HG03432 (cell line): ENCODE data around the gene FAIM2.

ENCODE experiments used
- ATAC-seq: cut with Tn5 transposase; IDR thresholded peaks from one replicate; pipeline ENCODE4 v1.9.1; 2021; ENCODE audit warnings: mild to moderate bottlenecking, moderate library complexity; ENCODE audit not compliant: unreplicated experiment

The FAIM2 gene

DNA sequence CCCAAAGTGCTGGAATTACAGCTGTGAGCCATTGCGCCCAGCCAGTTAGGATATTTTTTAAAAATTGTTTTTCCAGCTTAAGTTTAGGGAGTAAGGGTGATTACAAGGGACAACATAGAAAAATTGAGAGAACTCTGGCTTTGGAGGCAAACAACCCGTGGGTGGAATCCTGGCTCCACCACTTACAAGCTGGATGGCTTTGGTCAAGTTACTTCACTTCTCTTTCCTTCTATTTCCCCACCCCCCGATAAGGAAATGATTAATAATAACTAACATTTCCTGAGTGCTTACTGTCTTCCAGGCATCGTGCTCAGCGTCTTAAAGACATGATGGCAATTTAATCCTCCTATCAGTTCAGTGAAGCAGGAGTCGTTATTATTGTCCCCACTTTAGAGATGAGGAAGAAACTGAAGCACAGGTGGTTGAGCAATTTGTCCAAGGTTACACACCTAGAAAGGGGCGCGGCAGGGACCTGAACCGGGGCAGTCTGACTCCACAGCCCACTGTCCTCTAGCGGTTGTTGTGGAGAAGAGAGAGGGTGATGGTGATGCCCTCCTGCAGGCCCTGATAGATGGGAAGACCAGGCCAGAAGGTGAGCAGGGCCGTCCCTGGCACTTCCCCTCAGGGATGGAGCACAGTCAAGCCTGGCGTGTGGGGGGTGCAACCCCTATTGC lies 16.7 kb upstream of the FAIM2 start:
- ATAC-seq = no peak

DNA sequence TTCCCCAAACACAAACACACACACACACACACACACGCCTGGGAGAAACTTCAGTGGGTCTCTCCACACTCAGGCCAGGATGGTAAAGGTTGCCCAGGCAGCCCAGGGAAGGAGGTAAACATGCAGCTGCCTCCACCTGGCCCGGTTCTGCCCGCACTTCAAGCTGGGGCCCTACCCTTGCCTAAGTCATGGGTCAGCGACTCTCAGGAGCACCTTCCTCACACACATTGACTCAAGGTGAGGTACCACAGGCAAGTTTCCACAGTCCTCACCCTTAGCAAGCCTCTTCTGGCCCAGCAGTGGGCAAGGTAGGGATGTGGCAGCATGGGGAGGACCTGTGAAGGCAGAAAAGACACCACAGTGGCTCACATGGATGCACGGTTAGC lies 14.1 kb upstream of the FAIM2 start:
- no peak for ATAC-seq

DNA sequence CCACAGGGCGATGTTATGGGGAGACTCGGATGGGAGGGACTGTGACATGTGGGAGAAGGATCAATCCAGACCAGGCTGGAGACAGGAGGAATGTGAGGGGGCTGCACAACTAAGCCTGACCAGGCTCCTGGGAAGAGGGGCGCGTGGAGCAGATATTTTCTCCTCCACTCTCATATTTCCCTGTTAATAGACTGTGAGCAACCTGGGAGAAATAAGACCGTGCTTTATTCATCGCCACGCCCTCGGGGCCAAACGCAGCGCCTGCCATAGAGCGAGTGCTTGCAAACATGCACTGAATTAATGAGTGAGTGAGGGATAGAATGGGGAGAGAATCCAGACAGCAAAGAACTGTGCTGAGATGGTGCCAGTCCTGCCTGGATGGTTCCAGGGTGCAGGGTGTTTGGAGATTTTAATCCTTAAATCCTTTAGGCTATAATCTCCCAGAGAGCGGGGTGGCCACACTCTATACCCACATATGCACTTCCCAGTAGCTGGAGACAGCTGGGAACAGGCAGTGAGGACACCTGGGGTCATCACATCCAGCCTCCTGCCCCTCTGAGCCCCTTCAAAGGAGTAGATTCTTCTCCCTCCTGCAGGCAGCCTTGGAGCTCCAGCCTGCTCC lies 13.6 kb upstream of the FAIM2 start:
- ATAC-seq = no peak

- ATAC-seq = no peak
Measured at GRCh38 chr12:49916129-49916919, 12.6 kb upstream of the FAIM2 start.

DNA sequence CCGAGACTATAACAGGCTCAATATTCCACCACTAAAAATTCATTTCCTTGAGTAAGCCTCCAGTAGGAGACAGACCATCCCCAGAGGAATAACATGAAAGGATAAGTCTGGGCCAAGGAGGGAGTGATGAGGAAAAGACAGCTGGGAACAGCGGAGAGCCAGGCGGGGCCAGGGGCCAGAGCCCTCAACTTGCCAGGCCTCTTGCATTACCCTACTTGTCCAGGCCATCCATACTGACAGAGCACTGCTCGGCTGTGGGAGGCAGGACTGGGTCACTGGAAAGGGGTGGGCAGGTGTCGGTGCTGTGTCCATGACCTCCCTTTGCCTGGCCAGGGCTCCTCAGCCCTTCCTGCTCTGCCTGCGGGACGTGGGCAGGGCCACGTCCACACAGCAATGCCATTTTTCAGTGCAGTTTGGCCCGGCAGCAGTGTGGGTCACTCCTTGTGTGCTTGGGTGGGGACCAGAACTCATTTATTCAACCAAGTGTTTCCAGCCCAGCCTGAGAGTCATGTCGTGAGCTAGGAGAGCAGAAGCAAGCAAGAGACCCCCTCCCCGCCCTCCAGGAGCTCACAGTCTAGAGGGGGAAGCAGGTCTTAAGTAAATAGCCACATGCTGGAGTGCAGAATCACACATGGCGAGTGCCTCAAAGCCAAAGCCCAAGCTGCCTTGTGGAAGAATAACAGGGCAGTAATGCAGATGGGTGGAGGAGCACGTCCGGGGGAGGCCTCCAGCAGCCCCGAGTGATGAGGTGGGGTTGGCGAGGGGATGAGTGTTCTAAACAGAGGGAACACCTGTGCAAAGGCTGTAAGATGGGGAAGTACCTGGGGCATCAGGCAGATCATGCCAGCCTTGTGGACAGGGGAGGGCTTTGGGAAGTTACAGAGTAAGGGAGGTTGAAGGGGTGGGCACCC lies 8.9 kb upstream of the FAIM2 start:
- ATAC-seq = no peak

- ATAC-seq = no peak
Measured at GRCh38 chr12:49911213-49911605, 7.5 kb upstream of the FAIM2 start.

DNA sequence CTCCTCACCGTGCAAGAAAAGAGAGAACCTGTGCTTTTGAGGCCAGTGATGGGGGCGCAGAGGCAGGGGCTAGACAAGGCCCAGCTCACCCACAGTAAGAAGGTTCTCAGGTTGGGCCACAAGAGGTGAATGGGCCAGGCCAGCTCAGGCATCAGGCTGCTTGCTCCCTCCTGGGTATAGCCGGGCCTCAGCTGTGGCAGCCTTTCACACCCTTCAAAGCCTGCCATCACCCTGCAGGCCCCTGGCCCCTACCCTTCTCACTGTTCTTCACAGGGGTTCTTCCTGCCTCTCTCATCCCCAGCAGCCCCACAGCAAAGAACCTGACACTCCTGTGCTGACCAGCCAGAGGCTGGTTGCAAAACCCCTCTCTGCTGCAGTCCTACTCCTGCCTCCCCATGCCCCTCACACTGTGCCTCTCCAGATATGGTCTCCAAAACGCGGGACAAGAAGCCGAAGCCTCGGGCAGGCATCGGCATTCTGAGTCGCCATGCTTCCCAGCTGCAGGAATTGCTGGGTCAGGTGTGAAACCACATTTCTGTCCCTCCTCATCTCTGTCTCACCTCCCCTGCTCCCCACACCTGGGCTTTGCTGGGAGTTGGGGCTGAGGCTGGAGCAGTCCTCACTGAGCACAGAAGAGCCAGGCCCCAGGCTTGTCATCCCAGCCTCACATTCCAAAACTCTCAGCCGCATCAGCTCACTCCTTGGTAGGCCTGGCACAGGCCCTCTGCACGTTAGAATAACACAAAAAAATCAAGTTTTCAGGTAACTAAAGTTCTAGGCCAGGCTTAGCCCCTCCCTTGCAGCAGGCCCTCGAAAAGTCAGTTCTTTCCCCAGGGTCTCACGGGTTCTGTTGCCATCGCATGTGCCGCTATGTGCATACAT lies 6.9 kb upstream of the FAIM2 start:
- ATAC-seq = no peak

DNA sequence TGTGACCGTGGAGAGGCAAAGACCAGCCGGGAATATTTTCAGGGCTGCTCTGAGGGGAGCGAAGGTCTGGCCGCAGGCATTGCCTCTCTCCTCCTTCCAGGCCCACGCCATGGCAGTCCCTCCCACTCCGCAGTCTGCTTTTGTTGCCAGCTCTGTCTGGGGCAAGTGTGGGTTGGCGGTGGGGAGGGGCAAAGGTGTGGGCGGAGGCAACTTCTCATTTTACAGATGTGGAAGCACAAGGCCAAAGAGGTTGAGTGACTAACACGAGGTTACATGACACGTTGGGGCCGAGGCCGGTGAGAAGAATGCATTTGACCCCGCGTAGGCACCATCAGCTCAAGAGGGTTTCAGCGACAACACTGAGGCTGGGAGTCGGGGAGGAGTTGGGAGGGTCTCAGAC lies 6.1 kb upstream of the FAIM2 start:
- no peak for ATAC-seq

GRCh38 chr12:49909356-49909755 lies 5.7 kb upstream of the FAIM2 start:
- no peak for ATAC-seq

- ATAC-seq = no peak
Measured at GRCh38 chr12:49907352-49907751, 3.7 kb upstream of the FAIM2 start.

DNA sequence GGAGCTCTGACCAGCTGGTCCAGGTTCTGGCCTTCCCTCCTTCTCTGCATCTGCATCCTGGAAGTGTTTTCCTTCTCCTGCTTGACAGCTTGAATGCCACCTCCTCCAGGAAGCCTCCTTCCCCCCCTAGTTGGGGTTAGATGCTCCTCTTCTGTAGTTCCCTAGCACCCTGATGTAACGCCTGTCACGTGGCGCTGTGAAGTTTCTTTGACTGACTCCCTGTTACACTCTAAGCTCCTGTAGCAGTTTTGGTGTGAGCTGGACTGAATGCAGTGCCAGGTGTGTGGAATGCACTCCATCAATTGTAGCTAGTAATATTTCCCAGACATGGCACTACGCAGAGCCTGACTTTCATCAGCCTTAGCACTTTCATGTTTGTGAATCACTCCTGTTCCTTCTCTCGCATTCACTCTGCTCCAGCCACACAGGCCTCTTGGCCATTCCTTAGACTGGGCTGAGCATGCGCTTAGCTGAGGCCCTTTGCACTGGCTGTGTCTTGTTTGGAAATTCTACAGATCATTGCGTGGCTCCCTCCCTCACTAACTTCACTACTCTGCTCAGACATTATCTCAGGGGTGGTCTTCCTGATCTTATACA lies 2.1 kb upstream of the FAIM2 start:
- ATAC-seq = no peak

GRCh38 chr12:49904601-49905000 lies 901 bp upstream of the FAIM2 start:
- ATAC-seq = no peak

- ATAC-seq = no peak
Measured at GRCh38 chr12:49903351-49903699, 375 bp downstream of the FAIM2 start.

GRCh38 chr12:49902399-49903350 lies 1.0 kb downstream of the FAIM2 start:
- no peak for ATAC-seq

DNA sequence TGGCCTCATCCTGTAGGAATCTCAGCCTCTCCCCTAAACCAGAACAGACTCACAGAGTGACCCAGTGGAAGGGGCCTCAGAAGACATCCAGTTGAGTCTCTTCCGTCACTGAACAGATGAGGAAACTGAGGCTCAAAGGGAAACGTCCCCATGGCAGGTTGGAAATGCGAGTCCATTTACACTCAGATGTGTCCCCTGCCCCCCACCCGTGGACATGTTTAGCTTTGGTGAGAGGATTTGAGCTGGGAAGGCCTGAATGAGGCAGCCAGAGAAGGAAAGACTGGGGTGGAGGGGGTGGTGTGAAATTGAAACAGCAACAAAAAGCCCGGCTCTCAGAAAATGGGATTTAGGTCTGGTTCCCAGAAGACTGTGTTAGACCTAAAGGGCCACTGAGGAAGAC lies 1.7 kb downstream of the FAIM2 start:
- no peak for ATAC-seq

DNA sequence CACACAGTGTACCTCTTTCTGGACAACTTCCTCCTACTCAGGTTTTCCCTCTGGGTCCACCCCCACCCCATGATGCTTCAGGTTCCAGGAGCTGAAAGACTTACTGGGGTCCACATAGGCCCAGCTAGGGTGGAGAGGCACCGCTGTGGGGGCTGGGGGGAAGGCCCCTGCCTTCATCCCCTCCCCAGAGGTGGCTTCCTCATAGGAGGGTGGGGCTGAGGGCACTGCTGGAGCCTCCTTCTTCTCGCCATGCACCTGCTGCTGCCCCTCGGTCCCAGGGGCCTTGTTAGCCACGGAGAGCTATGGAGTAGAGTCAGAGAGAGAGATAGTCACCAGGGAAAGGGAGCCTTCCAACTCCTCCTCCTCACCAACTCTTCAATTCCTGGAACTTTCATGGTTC lies 2.7 kb downstream of the FAIM2 start:
- no peak for ATAC-seq

GRCh38 chr12:49900371-49900770 lies 3.3 kb downstream of the FAIM2 start:
- ATAC-seq = no peak

DNA sequence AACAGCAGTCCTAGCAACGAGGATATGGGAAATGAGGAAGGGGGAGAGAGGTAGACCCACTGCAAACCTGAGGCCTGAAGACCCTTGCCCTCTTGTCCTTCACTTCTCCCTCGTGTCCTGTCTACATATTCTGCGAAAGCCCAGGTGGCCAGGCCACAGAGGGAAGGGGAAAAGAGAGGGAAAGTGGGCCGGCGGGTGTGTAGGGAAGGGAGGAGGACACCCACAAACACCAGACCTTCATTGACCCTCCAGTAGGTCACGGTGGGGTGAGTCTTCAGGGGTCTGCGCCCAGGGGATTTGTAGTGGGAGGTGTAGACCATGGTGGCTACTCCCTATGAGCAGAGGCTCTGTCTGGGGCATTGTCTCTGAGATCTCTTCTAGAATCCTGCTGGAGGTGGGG lies 3.8 kb downstream of the FAIM2 start:
- no peak for ATAC-seq
